ENCODE data around the gene EIF4G1.

- TF ChIP-seq, protein P1, sequence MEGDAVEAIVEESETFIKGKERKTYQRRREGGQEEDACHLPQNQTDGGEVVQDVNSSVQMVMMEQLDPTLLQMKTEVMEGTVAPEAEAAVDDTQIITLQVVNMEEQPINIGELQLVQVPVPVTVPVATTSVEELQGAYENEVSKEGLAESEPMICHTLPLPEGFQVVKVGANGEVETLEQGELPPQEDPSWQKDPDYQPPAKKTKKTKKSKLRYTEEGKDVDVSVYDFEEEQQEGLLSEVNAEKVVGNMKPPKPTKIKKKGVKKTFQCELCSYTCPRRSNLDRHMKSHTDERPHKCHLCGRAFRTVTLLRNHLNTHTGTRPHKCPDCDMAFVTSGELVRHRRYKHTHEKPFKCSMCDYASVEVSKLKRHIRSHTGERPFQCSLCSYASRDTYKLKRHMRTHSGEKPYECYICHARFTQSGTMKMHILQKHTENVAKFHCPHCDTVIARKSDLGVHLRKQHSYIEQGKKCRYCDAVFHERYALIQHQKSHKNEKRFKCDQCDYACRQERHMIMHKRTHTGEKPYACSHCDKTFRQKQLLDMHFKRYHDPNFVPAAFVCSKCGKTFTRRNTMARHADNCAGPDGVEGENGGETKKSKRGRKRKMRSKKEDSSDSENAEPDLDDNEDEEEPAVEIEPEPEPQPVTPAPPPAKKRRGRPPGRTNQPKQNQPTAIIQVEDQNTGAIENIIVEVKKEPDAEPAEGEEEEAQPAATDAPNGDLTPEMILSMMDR (IDR thresholded peaks at IDR 0.05) = no peak
- TF ChIP-seq POLR2A (IDR thresholded peaks at IDR 0.05) = no peak
Observed at GRCh38 chr3:184307915-184308314, 6.5 kb upstream of the EIF4G1 start.

Data from gastroesophageal sphincter (tissue), 3 donors.